ENCODE measurements around the gene CCR1.
"Not testable (repeated sequence)": the region's sequence is repeated elsewhere in the genome, so short reads cannot be mapped to it uniquely, and the experiment has no call there.

Gene CCR1

DNA sequence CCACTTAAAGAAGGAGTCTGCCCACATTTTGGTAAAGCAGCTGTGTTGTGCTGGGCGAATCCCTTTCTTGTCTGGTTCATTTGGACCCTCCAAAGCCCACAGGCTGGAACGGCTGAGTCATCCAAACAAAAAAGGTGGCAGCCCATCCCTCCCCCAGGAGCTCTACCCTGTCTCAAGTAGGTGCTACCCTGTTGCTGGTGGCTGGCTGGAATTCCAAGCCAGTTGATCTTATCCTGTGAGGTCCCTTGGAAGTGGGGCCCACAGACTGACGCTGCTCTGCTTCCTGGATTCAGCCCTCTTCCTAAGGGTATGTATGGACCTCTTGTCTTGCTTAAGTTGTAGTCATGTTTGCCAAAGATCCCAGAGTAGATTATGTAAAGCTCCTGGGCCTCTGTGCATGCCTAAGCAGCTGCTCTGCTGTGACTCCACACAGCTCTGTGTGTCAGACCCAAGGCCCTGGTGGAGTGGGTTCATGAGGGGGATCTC lies 44.5 kb downstream of the CCR1 start:
- DNase-seq = no peak

DNA sequence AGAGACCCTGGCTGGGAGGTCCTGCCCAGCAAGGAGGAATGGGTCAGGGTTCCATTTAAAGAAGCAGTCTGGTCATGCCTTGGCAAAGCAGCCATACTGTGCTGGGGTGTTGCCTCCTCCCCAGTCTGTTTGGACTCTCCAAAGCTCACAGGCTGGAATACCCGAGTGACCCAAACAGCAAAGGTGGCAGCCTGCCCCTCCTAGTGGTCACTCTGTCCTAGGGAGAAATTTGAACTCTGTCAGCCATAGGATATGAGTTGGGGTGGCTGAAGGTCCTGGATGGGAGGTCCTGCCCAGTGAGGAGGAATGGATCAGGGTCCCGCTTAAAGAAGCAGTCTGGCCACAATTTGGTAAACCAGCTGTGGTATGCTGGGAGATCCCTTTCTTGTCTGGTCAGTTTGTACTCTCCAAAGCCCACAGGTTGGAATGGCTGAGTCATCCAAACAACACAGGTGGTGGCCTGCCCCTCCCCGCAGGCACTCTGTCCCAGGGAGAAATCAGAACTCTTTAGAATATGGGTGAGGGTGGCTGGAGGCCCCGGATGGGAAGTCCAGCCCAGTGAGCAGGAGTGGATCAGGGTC lies 45.0 kb downstream of the CCR1 start:
- no peak for DNase-seq

DNA sequence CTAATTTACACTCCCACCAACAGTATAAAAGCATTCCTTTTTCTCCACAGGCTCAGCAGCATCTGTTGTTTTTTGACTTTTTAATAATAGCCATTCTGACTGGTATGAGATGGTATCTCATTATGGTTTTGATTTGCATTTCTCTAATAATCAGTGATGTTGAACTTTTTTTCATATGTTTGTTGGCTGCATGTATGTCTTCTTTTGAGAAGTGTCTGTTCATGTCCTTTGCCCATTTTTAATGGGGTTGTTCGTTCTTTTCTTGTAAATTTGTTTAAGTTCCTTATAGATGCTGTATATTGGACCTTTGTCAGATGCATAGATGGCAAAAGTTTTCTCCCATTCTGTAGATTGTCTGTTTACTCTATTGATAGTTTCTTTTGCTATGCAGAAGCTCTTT lies 50.4 kb downstream of the CCR1 start:
- not testable (repeated sequence) for DNase-seq

DNA sequence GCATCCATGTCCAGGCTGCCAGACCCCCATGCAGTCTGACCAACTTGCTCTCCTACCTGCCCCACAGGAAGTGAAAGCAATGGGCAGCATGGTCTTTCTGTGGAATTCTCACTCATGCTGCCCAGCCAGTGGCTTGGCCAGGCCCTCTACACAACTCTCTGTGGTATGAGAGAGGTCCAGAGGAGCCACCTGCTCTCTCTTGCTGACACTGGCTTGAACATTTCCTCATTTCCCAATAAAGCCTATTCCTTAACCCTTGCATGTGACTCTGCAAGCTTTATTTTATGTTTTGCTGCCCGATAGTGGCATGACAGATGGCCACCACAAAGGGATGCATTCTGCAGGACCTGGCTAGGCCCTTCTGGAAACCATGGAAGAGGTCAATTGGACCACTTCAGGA lies 53.8 kb downstream of the CCR1 start:
- DNase-seq = no peak

Measured in CD4-positive, alpha-beta T cell treated with Interleukin-10 for 1 hour (primary cell).